ENCODE results near the gene PDGFRB.

PDGFRB gene

DNA sequence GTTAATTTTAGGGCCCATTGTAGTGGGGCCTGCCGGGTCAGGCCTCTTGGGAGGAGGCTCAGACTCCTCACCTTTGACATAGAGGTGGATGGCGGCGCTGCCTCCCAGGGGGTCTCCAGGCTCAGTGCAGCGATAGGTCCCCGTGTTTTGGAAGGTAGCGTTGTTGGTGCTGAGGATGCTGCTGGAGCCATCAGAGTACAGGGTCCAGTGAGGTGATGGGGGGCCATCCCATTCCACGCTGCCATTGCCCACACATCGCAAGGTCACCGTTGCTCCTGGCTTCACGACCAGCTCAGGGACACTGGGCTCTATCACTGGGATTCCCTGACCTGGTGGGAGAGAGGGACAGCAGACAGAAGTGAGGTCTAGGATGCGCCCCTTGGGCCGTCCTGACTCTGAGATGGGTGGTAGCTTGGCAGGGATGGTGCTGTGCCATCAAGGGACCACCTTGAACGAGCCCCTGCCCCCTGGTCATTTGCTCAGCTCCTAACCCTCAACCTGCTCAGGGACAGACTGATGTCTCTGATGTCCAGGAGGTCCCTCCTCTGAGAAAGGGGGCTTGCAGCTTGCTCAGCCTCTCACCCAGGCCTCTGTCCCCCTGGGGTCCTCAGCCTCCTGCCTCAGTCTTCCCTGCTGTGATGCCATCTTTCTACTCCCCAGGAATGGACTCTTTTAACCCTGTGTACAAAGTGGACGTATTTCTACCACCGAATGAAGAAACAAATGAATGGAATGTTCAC lies 74.8 kb downstream of the PDGFRB start:
- no peak overlapping the region for H3K4me3 ChIP-seq (ENCODE audit: low read depth, low read length)
- H3K9me3 ChIP-seq (ENCODE audit: control insufficient read depth, insufficient read depth, low read depth, low read length), result no peaks in the 10 kb centered on the region
- no peaks in the 10 kb centered on the region for H3K36me3 ChIP-seq (ENCODE audit: control insufficient read depth, insufficient read depth, low read length)
- H3K27me3 ChIP-seq (ENCODE audit: control insufficient read depth, insufficient read depth, low read length), result no peaks in the 10 kb centered on the region; the same call in 1 of the 2 replicates
- no peak overlapping the region for H3K27ac ChIP-seq (ENCODE audit: low read depth, low read length)
- peaks cover 16% of the 10 kb centered on the region for H3K4me1 ChIP-seq (ENCODE audit: control insufficient read depth, insufficient read depth, low read length)
- no peak overlapping the region for H3K9ac ChIP-seq (ENCODE audit: low read length)

- H3K36me3 ChIP-seq (ENCODE audit: control insufficient read depth, insufficient read depth, low read length), result no peaks in the 10 kb centered on the region
- H3K27me3 ChIP-seq (ENCODE audit: control insufficient read depth, insufficient read depth, low read length), result no peaks in the 10 kb centered on the region; the same call in 1 of the 2 replicates
- H3K4me3 ChIP-seq (ENCODE audit: low read depth, low read length), result no peak overlapping the region
- H3K4me1 ChIP-seq (ENCODE audit: control insufficient read depth, insufficient read depth, low read length), result peaks cover 16% of the 10 kb centered on the region
- no peaks in the 10 kb centered on the region for H3K9me3 ChIP-seq (ENCODE audit: control insufficient read depth, insufficient read depth, low read depth, low read length)
- H3K27ac ChIP-seq (ENCODE audit: low read depth, low read length), result no peak overlapping the region
- no peak overlapping the region for H3K9ac ChIP-seq (ENCODE audit: low read length)
Observed at GRCh38 chr5:150079909-150080461, 75.7 kb downstream of the PDGFRB start.

- Histone ChIP-seq H3K27ac (ENCODE audit: low read depth, low read length) (no peak overlapping the region), H3K36me3 (ENCODE audit: control insufficient read depth, insufficient read depth, low read length) (no peaks in the 10 kb centered on the region), H3K4me1 (ENCODE audit: control insufficient read depth, insufficient read depth, low read length) (peaks cover 16% of the 10 kb centered on the region), H3K9ac (ENCODE audit: low read length) (no peak overlapping the region), H3K27me3 (ENCODE audit: control insufficient read depth, insufficient read depth, low read length) (no peaks in the 10 kb centered on the region; the same call in 1 of the 2 replicates), H3K9me3 (ENCODE audit: control insufficient read depth, insufficient read depth, low read depth, low read length) (no peaks in the 10 kb centered on the region), H3K4me3 (ENCODE audit: low read depth, low read length) (no peak overlapping the region)
Observed at GRCh38 chr5:150078802-150079689, 76.6 kb downstream of the PDGFRB start.

DNA sequence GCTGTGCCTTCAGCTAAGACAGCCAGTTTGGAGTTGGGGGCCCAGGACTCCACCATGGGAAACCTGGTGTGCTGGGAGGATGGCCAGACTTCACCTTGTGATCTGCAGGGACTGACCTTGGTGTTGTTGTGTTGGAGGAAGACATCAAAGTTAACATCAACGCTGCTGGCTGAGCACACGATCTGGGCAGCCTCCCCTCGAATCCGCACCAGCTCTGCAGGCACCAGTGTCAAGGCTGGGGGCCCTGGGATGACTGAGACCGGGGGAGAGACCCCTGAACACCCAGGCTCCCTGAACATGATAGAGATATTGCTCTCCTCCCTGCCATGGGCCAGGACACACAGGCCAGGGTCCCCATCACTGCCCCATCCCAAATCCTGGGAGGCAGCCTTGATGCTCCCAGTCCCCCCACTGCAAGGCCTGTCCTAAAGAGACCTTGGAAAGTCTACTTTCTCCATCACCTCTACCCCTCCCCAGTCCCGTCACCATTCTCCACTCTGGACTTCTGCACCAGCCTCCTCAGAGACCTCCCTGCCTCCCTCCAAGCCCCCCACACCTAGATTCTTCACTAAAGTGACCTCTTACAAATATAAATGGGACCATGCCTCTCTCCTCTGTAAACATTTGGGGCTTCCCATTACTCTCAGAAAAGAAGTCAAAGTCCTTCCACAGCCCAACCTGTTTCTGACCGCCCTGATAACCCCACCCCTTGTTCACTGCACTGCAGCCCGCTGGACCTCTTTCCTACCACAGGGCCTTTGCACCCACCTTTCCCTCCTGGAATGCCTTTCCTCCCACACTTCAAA lies 77.4 kb downstream of the PDGFRB start:
- H3K9ac ChIP-seq (ENCODE audit: low read length), result no peak overlapping the region

GRCh38 chr5:150077060-150077459 lies 78.6 kb downstream of the PDGFRB start:
- Histone ChIP-seq H3K27ac (ENCODE audit: low read depth, low read length) (no peak overlapping the region), H3K9ac (ENCODE audit: low read length) (no peak overlapping the region), H3K4me1 (ENCODE audit: control insufficient read depth, insufficient read depth, low read length) (peaks cover 8% of the 10 kb centered on the region), H3K27me3 (ENCODE audit: control insufficient read depth, insufficient read depth, low read length) (no peaks in the 10 kb centered on the region; the same call in 1 of the 2 replicates), H3K36me3 (ENCODE audit: control insufficient read depth, insufficient read depth, low read length) (no peaks in the 10 kb centered on the region), H3K4me3 (ENCODE audit: low read depth, low read length) (no peak overlapping the region), H3K9me3 (ENCODE audit: control insufficient read depth, insufficient read depth, low read depth, low read length) (no peaks in the 10 kb centered on the region)

More for the DNA sequence above, 77.4 kb downstream of the PDGFRB start:
- Histone ChIP-seq H3K4me3 (ENCODE audit: low read depth, low read length) (no peak overlapping the region), H3K27me3 (ENCODE audit: control insufficient read depth, insufficient read depth, low read length) (no peaks in the 10 kb centered on the region; the same call in 1 of the 2 replicates), H3K4me1 (ENCODE audit: control insufficient read depth, insufficient read depth, low read length) (peaks cover 16% of the 10 kb centered on the region), H3K36me3 (ENCODE audit: control insufficient read depth, insufficient read depth, low read length) (no peaks in the 10 kb centered on the region), H3K27ac (ENCODE audit: low read depth, low read length) (no peak overlapping the region), H3K9me3 (ENCODE audit: control insufficient read depth, insufficient read depth, low read depth, low read length) (no peaks in the 10 kb centered on the region)

- H3K27me3 ChIP-seq (ENCODE audit: control insufficient read depth, insufficient read depth, low read length), result no peaks in the 10 kb centered on the region; the same call in 1 of the 2 replicates
- no peak overlapping the region for H3K4me3 ChIP-seq (ENCODE audit: low read depth, low read length)
- no peaks in the 10 kb centered on the region for H3K9me3 ChIP-seq (ENCODE audit: control insufficient read depth, insufficient read depth, low read depth, low read length)
- H3K27ac ChIP-seq (ENCODE audit: low read depth, low read length), result no peak overlapping the region
- no peaks in the 10 kb centered on the region for H3K4me1 ChIP-seq (ENCODE audit: control insufficient read depth, insufficient read depth, low read length)
- H3K9ac ChIP-seq (ENCODE audit: low read length), result no peak overlapping the region
- H3K36me3 ChIP-seq (ENCODE audit: control insufficient read depth, insufficient read depth, low read length), result no peaks in the 10 kb centered on the region
Observed at GRCh38 chr5:150075806-150076205, 79.8 kb downstream of the PDGFRB start.

DNA sequence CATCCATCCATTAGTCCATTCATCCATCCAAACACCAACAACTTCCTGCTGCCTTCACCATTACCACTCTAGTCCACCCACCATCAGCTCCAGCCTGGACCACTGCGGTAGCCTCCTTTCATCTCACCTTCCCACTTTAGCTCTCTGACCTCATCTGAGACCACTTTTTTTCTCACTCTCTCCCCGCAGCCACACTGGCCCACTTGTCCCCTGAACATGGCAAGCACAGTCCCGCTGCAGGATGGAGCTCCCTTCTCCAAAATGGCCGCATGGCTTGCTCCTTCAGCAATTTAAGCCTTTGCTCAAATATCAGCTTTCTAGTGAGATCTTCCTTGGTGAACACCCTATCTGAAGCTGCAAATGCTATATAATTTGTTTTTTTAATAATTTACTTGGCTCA lies 80.4 kb downstream of the PDGFRB start:
- no peak overlapping the region for H3K4me3 ChIP-seq (ENCODE audit: low read depth, low read length)
- no peaks in the 10 kb centered on the region for H3K9me3 ChIP-seq (ENCODE audit: control insufficient read depth, insufficient read depth, low read depth, low read length)
- no peaks in the 10 kb centered on the region for H3K4me1 ChIP-seq (ENCODE audit: control insufficient read depth, insufficient read depth, low read length)
- H3K27ac ChIP-seq (ENCODE audit: low read depth, low read length), result no peak overlapping the region
- H3K27me3 ChIP-seq (ENCODE audit: control insufficient read depth, insufficient read depth, low read length), result no peaks in the 10 kb centered on the region; the same call in 1 of the 2 replicates
- H3K36me3 ChIP-seq (ENCODE audit: control insufficient read depth, insufficient read depth, low read length), result no peaks in the 10 kb centered on the region
- H3K9ac ChIP-seq (ENCODE audit: low read length), result no peak overlapping the region

DNA sequence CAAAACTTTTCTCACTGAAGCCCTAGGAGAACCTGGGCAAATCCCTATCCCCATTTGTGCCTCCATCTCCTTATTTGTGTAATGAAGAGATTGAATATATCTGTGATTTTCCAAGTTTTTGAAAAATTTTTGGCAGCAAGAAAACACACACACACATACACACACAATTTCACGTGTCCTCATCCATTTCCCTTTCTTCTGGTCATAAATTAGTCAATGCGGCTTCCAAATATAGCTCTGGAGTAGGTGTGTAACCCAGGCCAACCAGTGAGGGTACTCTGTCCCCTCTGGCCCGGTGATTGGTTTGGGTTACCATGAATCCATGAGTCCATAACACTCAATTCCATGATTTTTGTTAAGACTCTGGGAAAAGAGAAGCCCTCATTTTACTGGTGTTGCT lies 82.0 kb downstream of the PDGFRB start:
- Histone ChIP-seq H3K4me3 (ENCODE audit: low read depth, low read length) (no peak overlapping the region), H3K27me3 (ENCODE audit: control insufficient read depth, insufficient read depth, low read length) (no peaks in the 10 kb centered on the region; the same call in 1 of the 2 replicates), H3K27ac (ENCODE audit: low read depth, low read length) (no peak overlapping the region), H3K4me1 (ENCODE audit: control insufficient read depth, insufficient read depth, low read length) (peaks cover 3% of the 10 kb centered on the region), H3K9ac (ENCODE audit: low read length) (no peak overlapping the region), H3K36me3 (ENCODE audit: control insufficient read depth, insufficient read depth, low read length) (no peaks in the 10 kb centered on the region), H3K9me3 (ENCODE audit: control insufficient read depth, insufficient read depth, low read depth, low read length) (no peaks in the 10 kb centered on the region)

GRCh38 chr5:150073086-150073625 lies 82.5 kb downstream of the PDGFRB start:
- H3K4me3 ChIP-seq (ENCODE audit: low read depth, low read length), result no peak overlapping the region
- H3K27ac ChIP-seq (ENCODE audit: low read depth, low read length), result no peak overlapping the region
- no peaks in the 10 kb centered on the region for H3K9me3 ChIP-seq (ENCODE audit: control insufficient read depth, insufficient read depth, low read depth, low read length)
- no peaks in the 10 kb centered on the region; the same call in 1 of the 2 replicates for H3K27me3 ChIP-seq (ENCODE audit: control insufficient read depth, insufficient read depth, low read length)
- no peak overlapping the region for H3K9ac ChIP-seq (ENCODE audit: low read length)
- H3K4me1 ChIP-seq (ENCODE audit: control insufficient read depth, insufficient read depth, low read length), result peaks cover 3% of the 10 kb centered on the region
- H3K36me3 ChIP-seq (ENCODE audit: control insufficient read depth, insufficient read depth, low read length), result no peaks in the 10 kb centered on the region

DNA sequence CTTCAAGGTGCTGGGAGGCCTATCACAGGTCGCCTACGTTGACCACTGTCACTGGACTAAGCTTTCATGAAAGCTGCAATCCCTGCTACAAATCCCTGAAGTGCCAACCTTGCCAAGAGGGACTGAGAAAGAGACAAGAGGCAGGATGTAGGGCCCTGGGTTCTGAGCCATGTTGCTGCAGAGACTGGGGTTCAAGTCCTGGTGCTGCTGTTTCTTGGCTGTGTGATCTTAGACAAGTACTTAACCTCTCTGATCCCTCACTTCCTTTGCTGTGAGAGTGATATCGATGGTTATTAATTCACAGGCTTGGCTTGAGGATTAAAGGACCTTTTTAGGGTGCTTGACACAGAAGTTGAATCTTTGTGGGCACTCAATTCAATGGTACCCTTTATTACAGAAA lies 84.8 kb downstream of the PDGFRB start:
- Histone ChIP-seq H3K36me3 (ENCODE audit: control insufficient read depth, insufficient read depth, low read length) (no peaks in the 10 kb centered on the region), H3K4me3 (ENCODE audit: low read depth, low read length) (no peak overlapping the region), H3K27ac (ENCODE audit: low read depth, low read length) (no peak overlapping the region), H3K9ac (ENCODE audit: low read length) (no peak overlapping the region), H3K9me3 (ENCODE audit: control insufficient read depth, insufficient read depth, low read depth, low read length) (no peaks in the 10 kb centered on the region), H3K27me3 (ENCODE audit: control insufficient read depth, insufficient read depth, low read length) (no peaks in the 10 kb centered on the region; the same call in 1 of the 2 replicates), H3K4me1 (ENCODE audit: control insufficient read depth, insufficient read depth, low read length) (peaks cover 3% of the 10 kb centered on the region)
